ENCODE measurements around the gene SCGB1C2.
"Not testable (repeated sequence)": the region's sequence is repeated elsewhere in the genome, so short reads cannot be mapped to it uniquely, and the experiment has no call there.

SCGB1C2 gene

GRCh38 chr17:137166-137807 is at the start of gene SCGB1C2:
Gene SCGB1C2, plus strand, starts transcription at chr17:137569. Its CDS starts 22 bp downstream, at chr17:137591.
- DNase-seq (ENCODE audit: low read depth in 2 of 2, low spot score in 1 of 2): not testable (repeated sequence)

DNA sequence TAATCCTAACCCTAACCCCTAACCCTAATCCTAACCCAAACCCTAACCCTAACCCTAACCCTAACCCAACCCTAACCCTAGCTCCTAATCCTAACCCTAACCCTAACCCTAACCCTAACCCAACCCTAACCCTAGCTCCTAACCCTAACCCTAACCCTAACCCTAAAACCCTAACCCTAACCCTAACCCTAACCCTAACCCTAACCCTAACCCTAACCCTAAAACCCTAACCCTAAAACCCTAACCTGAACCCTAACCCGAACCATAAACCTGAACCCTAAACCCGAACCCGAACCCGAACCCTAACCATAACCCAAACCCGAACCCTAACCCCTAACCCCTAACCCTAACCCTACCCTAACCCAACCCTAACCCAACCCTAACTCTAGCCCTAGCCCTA is 24.3 kb upstream of the SCGB1C2 start:
- not testable (repeated sequence) for DNase-seq (ENCODE audit: low read depth in 2 of 2, low spot score in 1 of 2)

DNA sequence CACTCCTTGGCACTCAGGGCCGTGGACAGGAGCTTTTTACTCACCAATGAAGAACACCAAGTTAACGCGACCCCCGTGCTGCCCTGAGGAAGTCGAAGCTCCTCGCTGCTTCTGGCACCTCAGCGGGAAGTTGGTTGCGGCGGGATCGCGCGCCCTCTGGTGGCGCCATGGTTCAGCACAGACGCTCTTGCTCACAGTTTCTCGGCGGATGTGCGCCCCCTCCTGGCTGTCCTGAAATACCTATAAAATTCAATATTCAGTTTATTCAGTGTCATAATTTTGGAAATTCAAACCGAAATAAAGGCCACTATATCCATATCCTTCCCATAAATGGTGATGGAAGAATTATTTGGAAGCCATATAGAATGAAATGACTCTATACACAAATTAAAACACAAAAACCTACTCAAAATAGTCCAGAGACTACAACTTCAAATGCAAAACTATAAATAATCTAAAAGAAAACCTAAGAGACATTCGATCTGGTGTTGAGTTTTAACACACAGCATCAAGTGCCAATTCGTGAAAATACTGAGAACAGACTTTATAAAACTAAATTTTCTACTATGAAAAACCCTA is 18.9 kb upstream of the SCGB1C2 start:
- not testable (repeated sequence) for DNase-seq (ENCODE audit: low read depth in 2 of 2, low spot score in 1 of 2)

GRCh38 chr17:133932-134331 is 3.4 kb upstream of the SCGB1C2 start:
- not testable (repeated sequence) for DNase-seq (ENCODE audit: low read depth in 2 of 2, low spot score in 1 of 2)

DNA sequence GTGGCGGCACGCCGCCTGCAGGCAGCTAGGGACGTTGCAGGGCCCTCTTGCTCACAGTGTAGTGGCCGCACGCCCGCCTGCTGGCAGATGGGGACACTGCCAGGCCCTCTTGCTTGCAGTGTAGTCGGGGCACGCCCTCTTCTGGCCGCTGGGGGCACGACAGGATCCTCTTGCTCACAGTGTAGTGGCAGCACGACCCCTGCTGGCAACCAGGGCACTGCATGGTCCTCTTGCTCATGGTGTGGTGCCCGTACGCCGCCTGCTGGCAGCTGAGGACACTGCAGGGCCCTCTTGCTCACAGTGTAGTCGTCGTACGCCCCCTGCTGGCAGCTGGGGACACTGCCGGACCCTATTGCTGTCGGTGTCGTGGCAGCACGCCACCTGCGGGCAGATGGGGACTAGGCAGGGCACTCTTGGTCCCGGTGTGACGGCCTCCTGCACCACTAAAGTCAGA is 3.0 kb upstream of the SCGB1C2 start:
- DNase-seq (ENCODE audit: low read depth in 2 of 2, low spot score in 1 of 2): not testable (repeated sequence)

DNA sequence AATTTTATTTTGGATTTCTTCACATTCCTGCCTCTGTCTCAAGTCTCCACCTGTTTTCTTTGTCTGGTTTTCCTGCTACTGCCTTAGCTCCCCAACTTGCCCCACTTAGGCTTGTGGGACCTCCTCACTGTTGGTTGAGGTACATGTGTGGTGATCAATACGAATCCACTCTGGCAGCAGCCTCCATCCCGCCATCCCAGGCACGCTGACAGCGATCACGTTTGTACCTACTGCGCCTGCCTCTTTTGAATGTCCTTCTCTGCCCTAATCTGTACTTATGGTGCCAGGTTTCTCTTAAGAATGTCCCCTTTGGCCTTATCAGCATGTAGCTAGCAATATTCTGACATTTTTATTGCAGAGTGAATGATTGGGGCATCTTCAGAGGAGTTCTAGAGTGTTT is 2.3 kb upstream of the SCGB1C2 start:
- not testable (repeated sequence) for DNase-seq (ENCODE audit: low read depth in 2 of 2, low spot score in 1 of 2)

DNA sequence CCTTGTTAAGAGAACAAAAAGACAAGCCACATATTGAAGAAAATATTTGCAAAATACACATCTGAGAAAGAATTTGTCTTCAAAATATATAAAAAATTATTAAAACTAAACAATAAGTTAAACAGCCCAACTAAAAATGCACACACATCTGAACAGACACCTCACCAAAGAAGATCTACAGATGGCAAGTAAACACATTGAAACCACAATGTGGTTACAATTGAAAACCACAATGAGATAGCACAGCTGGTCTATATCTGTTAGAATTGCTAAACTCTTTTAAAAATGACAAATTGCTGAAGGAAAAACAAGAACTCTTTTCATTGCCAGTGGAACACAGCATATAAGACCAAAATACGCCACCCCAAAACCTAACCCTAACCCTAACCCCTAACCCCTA is 1.5 kb upstream of the SCGB1C2 start:
- DNase-seq (ENCODE audit: low read depth in 2 of 2, low spot score in 1 of 2): not testable (repeated sequence)

DNA sequence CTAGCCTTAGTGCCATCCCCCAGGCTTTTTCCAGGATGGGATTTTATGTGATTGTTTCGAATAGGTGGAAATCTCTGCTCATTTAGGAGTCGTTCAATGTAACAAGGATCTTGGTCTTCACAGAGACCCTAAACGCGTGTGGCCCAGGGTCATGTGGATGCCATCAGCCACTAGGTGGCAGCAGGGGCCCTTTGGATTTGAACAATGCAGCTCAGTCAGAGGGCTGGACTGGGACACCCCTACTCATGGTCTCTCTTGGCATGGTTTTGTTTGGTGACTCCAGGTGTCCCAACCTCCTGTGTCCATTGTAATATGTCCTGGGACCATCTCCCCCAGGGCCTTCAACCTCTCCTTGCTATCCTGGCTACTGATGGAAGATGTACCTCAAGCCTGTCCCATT is 838 bp upstream of the SCGB1C2 start:
- DNase-seq (ENCODE audit: low read depth in 2 of 2, low spot score in 1 of 2): peak in 1 of 2 donors; percentile 56

GRCh38 chr17:139401-140205 is 2.2 kb downstream of the SCGB1C2 start:
- not testable (repeated sequence) for DNase-seq (ENCODE audit: low read depth in 2 of 2, low spot score in 1 of 2)

GRCh38 chr17:142102-142661 is 4.8 kb downstream of the SCGB1C2 start:
- no peak for DNase-seq (ENCODE audit: low read depth in 2 of 2, low spot score in 1 of 2)

GRCh38 chr17:142876-143784 is 5.8 kb downstream of the SCGB1C2 start:
- DNase-seq (ENCODE audit: low read depth in 2 of 2, low spot score in 1 of 2): no peak

DNA sequence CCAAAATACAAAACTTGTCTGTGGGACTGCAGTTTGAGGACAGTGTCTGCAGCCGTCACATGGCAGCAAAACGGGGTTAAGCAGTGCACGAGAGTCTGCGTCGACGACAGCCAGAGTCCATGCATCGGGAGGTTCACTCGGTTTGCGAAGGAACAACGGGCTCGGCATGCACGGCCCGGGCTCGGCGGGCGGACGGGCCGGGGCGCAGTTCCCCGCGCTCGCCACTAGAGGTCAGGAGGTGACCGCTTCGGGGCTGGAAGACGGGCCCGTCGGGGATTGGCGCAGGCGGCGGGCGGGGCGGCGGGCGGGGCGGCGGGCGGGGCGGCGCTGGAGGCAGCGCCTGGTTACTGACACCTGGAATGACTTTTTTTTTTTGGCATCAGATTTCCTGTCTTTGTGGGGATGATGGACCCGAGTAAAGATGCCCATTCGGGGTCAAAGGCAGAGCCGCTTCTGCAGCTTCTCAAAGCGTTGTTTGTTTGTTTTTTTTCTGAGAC is 6.5 kb downstream of the SCGB1C2 start:
- DNase-seq (ENCODE audit: low read depth in 2 of 2, low spot score in 1 of 2): peak; percentile 70 to 71

GRCh38 chr17:144936-145670 is 7.7 kb downstream of the SCGB1C2 start:
- DNase-seq (ENCODE audit: low read depth in 2 of 2, low spot score in 1 of 2): no peak

DNA sequence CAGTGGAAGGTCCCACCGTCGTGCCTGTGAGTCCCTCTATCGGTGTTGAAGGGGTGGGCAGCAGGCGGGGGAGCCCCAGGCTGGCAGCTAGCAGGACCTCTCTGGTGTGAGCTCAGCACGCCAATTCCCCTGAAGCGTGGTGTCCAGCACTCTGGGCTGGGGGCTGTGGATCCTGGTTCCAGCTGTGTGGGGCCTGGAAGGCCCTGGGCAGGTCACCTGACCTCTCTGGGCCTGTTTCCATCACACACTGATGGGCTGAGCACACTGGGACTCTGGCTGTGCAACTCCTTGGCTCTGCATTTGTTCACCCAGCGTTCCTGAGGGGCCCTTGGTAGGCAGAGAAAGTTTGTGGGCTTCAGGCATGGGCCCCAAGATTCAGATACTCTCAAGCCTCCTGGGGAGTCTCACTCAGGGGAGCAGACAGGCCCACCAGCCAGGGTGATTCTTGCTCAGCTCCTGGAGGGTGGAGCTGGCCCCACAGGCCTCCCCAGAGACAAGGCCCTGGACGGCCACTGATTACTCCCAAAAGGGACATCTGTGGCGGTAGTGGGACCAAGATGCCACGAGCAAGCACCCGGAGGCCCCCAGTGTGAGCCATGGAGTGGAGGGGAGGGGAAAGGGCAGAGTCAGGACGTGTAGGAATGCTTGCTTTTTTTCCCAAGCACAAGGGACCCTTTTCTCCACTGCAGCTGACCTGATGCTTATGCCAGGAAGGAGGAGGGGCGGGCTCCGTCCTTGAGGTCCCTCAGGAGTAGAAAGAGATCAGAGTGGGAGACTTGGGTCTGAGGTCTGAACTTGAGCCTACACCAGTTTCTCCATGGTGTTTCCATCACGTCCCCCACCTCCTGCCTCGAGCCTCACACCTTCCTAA is 8.5 kb downstream of the SCGB1C2 start:
- no peak for DNase-seq (ENCODE audit: low read depth in 2 of 2, low spot score in 1 of 2)

GRCh38 chr17:146546-146945 is 9.2 kb downstream of the SCGB1C2 start:
- DNase-seq (ENCODE audit: low read depth in 2 of 2, low spot score in 1 of 2): no peak

DNA sequence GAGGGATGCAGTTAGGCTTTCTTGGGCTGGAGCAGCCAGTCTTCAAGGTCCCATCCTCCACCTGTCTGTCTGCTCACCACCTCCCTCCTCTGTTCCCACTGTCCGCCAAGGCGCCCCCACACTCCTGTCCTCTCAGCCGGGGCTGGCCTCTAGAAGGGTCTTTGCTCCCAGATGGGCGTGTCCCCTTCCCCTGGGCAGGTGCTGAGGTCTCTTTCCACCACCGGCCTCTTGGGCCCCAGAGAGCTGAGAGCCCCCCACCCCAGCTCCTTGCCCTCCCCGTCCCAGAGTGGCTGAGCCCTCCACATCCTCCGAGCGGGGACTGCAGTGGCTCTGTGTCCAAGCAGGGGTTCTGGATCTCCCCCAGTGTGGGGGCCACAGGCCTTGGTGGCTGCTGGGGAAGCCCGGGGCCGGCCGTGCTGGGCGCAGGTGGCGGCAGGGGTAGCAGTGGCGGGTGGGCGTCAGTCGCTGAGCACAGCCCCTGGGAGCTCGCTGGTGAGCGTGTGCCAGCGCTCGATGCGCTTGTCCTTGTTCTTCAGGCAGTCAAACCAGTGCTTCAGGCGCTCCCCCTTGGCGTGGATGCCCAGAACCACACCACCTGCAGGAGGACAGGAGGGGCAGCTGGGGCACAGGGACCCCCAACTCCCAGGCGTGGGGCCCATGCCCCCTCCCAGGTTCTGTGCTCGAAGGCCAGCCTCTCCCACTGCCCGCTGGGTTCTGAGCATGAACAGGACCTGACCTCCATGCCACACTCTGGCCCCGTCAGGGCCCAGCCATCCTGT is 9.8 kb downstream of the SCGB1C2 start:
- DNase-seq (ENCODE audit: low read depth in 2 of 2, low spot score in 1 of 2): no peak

DNA sequence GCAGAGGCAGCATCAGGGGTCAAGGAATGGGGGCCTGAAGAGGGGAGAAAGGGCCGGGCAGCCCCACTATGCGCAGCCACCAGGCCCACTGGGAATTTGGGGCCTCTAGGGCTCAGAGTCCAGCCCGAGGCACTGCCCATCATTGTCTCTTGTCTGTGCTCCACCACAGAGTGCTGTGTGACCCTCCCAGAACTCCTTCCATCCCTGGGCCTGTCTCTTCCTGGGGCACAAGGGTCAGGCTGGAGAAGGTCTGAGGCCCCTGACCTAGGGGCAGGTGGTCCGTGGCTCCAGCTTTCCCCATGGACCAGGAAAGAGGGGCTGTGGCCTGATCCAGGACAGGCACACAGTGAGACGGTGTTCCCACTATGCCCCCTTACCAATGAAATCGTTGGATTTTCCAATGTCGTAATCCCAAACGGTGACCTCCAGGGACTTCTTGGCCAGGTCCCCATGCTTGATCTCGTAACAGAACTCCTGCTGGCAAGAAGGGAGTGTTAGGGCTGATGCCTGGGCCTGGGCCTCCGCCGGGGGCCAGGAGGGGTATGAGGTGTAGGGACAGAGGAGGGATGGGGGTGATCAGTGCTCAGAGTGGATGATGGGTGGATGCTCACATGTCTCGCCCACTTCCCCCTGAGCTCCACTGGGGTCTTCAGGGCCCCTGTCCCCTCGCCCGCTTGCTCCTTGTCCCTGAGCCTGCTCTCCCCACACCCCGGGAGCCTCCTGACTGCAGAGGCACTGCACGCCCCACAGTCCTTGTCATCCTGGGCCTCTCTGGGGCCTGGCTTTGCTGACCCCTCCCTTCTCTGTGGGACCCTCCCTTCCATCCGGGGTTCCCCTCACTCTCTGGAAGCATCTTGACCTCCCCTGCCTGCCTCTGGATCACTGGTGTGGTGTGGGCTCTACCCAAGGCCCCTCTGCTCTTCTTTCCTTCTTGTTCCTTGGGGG is 10.7 kb downstream of the SCGB1C2 start:
- no peak for DNase-seq (ENCODE audit: low read depth in 2 of 2, low spot score in 1 of 2)

Measured in stimulated activated CD8-positive, alpha-beta memory T cell treated with anti-CD3 and anti-CD28 coated beads, Interleukin-4, amount 100 ng/mL, for 1 hour (primary cell).